SIG-M5 treated with dmso at 0.1 percent for 504 hours (cell line): Measurements from ENCODE around the gene ANKRD10.

ENCODE experiments used
- DNase-seq: peaks from one replicate; lab custom pipeline; 2025; ENCODE audit not compliant: unreplicated experiment; lab: John Stamatoyannopoulos, UW

ANKRD10 gene

DNA sequence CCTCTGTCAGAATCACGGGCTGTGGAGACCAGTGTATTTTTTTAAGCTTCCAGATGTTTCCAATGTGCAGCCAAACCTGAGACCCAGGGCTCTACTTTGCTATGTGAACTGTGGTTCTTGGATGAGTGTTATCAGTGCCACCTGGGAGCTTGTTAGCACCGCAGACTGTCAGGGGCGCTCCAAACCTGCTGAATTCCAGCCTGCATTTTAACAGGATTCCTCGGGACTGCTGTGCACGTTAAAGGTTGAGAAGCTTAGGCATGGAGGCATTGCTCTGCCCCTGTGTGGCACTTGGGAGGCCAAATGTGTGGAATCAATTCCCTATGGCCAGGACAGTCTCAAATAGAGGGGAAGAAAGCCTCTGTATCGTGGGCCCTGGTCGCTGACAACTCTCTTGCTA, 80.3 kb downstream of the ANKRD10 start:
- DNase-seq, result no peak

DNA sequence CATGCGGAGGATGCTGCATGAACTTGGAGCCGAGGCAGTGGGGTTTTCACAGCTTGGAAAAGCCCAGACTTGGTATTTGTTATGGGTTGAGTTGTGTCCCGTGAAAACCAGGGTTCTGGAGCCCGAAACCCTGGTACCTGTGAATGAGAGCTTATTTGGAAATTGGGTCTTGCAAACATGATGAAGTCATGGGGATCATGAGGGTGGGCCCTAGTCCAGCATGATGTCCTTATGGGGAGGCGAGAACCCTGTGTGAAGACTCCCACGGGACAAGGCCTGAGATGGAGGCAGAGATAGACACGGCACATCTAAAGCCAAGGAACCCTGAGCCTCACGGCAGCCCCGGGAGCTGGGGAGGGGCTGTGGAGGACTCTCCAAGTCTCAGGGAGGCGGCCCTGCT, 82.3 kb downstream of the ANKRD10 start:
- no peak for DNase-seq

DNA sequence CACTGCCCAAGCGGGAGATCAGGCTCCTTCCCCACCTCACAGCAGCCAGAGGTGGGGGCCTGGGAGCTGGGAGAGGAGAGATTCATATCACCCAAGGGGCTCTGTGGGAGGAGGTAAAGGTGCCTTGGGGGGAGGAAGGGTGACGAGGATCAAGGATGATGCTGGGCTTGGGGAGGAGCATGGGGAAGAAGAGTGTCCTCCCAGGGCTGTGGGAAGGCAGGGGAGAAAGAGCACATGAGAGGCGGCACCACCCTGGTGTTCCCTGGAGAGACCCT, 82.7 kb downstream of the ANKRD10 start:
- no peak for DNase-seq

DNA sequence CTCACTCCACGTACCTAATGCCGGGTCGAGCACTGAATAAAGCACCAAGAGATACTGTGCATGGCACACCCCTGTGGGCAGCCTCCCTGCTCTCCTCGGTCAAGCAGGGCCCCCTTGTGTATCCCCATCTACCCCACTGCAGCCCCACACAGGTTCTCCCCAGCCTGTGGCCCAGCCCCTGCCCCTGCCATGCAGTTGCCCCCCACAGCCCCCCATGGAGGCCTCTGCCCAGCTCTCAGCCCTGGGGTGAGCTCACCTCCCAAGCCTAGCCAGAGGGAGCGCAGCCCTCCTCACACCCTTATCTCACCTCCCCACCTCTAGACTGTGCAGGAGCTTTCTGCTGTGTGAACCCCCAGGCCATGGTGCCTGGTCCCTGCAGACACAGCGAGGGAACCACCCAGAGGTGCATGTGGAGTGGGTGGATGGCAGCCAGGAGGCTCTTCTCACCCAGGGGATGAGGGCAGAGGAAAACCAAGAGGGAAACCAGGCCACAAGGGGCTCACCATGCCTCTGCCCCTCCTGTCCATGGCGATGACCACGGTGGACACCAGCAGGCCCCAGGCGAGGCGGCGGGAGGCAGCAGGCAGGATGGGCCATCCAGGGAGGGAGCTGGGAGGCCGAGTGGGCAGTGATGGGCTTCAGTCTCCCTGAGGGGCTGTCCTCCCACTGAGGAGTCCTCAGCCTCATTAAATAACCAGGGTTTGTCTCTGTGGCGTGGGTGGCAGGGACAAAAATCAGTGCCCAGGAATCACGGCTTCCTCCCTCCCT, 83.2 kb downstream of the ANKRD10 start:
- DNase-seq, result no peak

DNA sequence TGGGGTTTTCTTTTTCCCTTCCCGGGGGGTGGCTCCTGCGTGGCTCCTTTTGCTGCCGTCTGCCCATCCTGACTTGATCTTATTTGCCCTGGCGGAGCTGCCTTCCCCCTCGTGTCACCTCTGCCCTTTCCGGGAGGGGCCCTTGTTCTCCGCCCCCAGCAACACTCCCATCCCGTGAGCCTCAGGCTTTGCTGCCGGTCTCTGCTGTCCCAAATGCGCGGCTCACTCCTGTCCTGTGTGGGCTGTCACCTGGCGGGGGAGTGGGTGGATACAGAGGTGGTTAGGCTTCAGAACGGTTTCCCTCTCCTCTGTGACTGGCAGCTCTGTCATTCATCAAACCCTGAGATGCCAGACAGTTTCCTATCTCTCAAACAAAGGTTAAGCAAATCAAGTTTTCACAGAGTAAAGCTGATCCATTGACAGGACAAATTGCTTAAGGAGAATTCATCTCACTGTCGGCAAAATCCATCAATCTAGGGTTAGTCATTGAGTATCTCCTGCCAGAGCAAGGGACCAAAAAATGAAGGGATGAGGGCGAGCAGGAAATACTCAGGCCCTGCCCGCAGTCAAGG, 84.0 kb downstream of the ANKRD10 start:
- no peak for DNase-seq

DNA sequence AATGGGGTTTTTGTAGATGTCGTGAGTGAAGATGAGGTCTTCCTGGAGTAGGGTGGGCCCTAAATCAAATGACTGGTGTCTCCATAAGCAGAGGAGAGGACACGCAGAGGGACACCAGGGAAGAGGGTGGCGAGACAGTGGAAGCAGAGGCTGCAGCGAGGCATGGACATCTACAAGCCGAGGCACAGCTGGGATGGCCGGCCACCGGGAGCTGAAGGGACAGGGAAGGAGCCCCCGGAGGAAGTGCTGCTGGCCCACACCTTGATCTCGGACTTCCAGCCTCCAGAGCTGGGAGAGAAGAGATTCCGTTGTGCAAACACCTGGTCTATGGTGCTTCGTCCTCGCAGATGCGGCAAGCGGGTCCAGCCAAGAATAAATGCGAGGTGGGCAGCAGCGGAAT, 84.5 kb downstream of the ANKRD10 start:
- DNase-seq, result no peak

DNA sequence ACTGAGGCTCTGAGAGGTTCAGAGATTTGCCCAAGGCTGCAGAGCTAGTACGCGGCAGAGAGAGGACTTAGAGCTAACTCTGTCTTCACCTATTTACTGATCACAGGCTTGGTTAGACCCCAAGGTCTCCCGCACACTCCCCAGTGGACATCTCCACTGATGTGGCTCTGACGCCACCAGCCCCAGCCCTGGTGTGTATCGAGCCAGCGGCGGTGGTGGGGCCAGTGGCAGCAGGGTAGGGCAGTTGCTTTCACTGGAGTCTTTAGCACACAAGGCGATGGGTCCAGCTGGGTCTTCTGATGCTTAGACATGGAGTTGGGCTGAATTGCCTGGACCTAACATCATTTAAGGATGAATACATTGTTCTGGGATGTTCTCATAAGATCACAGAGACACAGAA, 85.4 kb downstream of the ANKRD10 start:
- DNase-seq, result no peak

DNA sequence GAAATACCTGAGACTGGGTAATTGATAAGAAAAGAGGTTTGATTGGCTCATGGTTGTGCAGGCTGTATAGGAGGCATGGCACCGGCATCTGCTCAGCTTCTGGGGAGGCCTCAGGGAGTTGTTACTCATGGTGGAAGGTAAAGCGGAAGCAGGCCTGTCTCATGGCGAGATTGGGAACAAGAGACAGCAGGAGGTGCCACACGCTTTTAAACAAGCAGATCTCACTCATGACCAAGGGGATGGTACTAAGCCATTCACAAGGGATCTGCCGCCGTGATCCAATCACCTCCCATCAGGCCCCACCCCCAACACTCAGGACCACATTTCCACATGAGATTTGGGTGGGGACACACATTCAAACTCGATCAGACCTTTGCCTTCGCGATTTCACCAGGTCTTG, 86.2 kb downstream of the ANKRD10 start:
- no peak for DNase-seq
